Esophagus (tissue), 2 donors: ENCODE measurements around the gene ADAMTSL2. TPM values are rescaled to one million over a fixed set of nuclear protein-coding genes. Genes with fewer than 3 reads are reported as not detected.

ENCODE experiments used
- H3K27ac ChIP-seq, 2 donors: one replicate each; pipeline ENCODE4 v1.5.1; 2013; ENCODE audit warnings: low read depth in 2 of 2, mild to moderate bottlenecking in 2 of 2, inconsistent platforms in 1 of 2, low read length in 1 of 2, moderate library complexity in 1 of 2
- H3K27me3 ChIP-seq, 2 donors: one replicate each; pipeline ENCODE4 v1.6.1; 2013; ENCODE audit warnings: low read length in 2 of 2, control low read depth in 1 of 2, mild to moderate bottlenecking in 1 of 2; ENCODE audit not compliant: insufficient read depth in 2 of 2, control insufficient read depth in 1 of 2
- H3K36me3 ChIP-seq, 2 donors: one replicate each; pipeline ENCODE4 v1.6.1; 2013; ENCODE audit warnings: low read length in 1 of 2; ENCODE audit not compliant: control insufficient read depth in 2 of 2, insufficient read depth in 2 of 2
- H3K4me1 ChIP-seq, 2 donors: one replicate each; pipeline ENCODE4 v1.6.1; 2013; ENCODE audit warnings: low read length in 1 of 2; ENCODE audit not compliant: control insufficient read depth in 2 of 2, insufficient read depth in 2 of 2
- H3K4me3 ChIP-seq, 2 donors: one replicate each; pipeline ENCODE4 v1.5.1; 2013; ENCODE audit warnings: low read length in 2 of 2, mild to moderate bottlenecking in 2 of 2, low read depth in 1 of 2, moderate library complexity in 1 of 2
- H3K9me3 ChIP-seq, 2 donors: one replicate each; pipeline ENCODE4 v1.6.1; 2013; ENCODE audit warnings: mild to moderate bottlenecking in 2 of 2, low read depth in 1 of 2, low read length in 1 of 2, moderate library complexity in 1 of 2; ENCODE audit not compliant: control insufficient read depth in 2 of 2, insufficient read depth in 1 of 2
- WGBS, 2 donors: extraction: QIAGEN DNeasy Blood & Tissue Kit; methylation state at CpG; one replicate each; pipeline ENCODE4 v1.1.7; 2013; 5-methylcytosine and 5-hydroxymethylcytosine counted together
- polyA plus RNA-seq, 2 donors: library from polyadenylated mRNA; stranded (reverse); fragments of 200-250 nt; gene quantifications; one replicate each; pipeline ENCODE4 v1.2.3, GENCODE V29; 2013
- donor health status: healthy with polysubstance abuse.
- donor health status: Bipolar disorder and iron deficiency.

ADAMTSL2 gene
- polyA plus RNA-seq, 2 donors, result 0.60 to 1.0 TPM

- no peak overlapping the region for H3K27ac ChIP-seq
- WGBS, 2 donors, result 42 to 50% methylated on average over 33 of the region's 33 CpGs
- no peaks in the 10 kb centered on the region for H3K36me3 ChIP-seq
- H3K9me3 ChIP-seq, result no peaks in the 10 kb centered on the region
- H3K27me3 ChIP-seq, result no peaks in the 10 kb centered on the region
- peaks cover 0 to 4% of the 10 kb centered on the region in 2 donors for H3K4me1 ChIP-seq
- H3K4me3 ChIP-seq, result no peak overlapping the region
Observed at GRCh38 chr9:133492061-133493021, 42.2 kb upstream of the ADAMTSL2 start.

GRCh38 chr9:133493428-133493827, 41.1 kb upstream of the ADAMTSL2 start:
- Histone ChIP-seq H3K4me3 (no peak overlapping the region), H3K4me1 (peaks cover 0 to 10% of the 10 kb centered on the region in 2 donors), H3K36me3 (no peaks in the 10 kb centered on the region), H3K9me3 (no peaks in the 10 kb centered on the region), H3K27ac (no peak overlapping the region), H3K27me3 (no peaks in the 10 kb centered on the region)
- 86 to 89% methylated on average over 11 of the region's 11 CpGs for WGBS, 2 donors

- peaks cover 0 to 14% of the 10 kb centered on the region in 2 donors for H3K4me1 ChIP-seq
Observed at GRCh38 chr9:133493845-133494540, 40.5 kb upstream of the ADAMTSL2 start.

GRCh38 chr9:133494636-133495326, 39.7 kb upstream of the ADAMTSL2 start:
- Histone ChIP-seq H3K9me3 (no peaks in the 10 kb centered on the region), H3K4me3 (no peak overlapping the region), H3K27me3 (no peaks in the 10 kb centered on the region), H3K4me1 (peaks cover 0 to 14% of the 10 kb centered on the region in 2 donors), H3K36me3 (no peaks in the 10 kb centered on the region), H3K27ac (no peak overlapping the region)
- 82% methylated on average over 24 of the region's 24 CpGs for WGBS, 2 donors

More at GRCh38 chr9:133493845-133494540, 40.5 kb upstream of the ADAMTSL2 start:
- no peaks in the 10 kb centered on the region for H3K27me3 ChIP-seq
- no peak overlapping the region for H3K27ac ChIP-seq
- H3K36me3 ChIP-seq, result no peaks in the 10 kb centered on the region
- H3K4me3 ChIP-seq, result no peak overlapping the region
- H3K9me3 ChIP-seq, result no peaks in the 10 kb centered on the region
- 83 to 91% methylated on average over 23 of the region's 23 CpGs for WGBS, 2 donors

- no peak overlapping the region for H3K4me3 ChIP-seq
- no peaks in the 10 kb centered on the region for H3K27me3 ChIP-seq
- H3K27ac ChIP-seq, result no peak overlapping the region
- no peaks in the 10 kb centered on the region for H3K9me3 ChIP-seq
- H3K36me3 ChIP-seq, result no peaks in the 10 kb centered on the region
- peaks cover 0 to 14% of the 10 kb centered on the region in 2 donors for H3K4me1 ChIP-seq
- 93% methylated on average over 24 of the region's 24 CpGs for WGBS, 2 donors
Observed at GRCh38 chr9:133495327-133496293, 38.9 kb upstream of the ADAMTSL2 start.

- Histone ChIP-seq H3K9me3 (no peaks in the 10 kb centered on the region), H3K4me3 (no peak overlapping the region), H3K27me3 (no peaks in the 10 kb centered on the region), H3K27ac (no peak overlapping the region), H3K36me3 (no peaks in the 10 kb centered on the region), H3K4me1 (peaks cover 0 to 14% of the 10 kb centered on the region in 2 donors)
- 72 to 75% methylated on average over 35 of the region's 35 CpGs for WGBS, 2 donors
Observed at GRCh38 chr9:133496861-133497842, 37.4 kb upstream of the ADAMTSL2 start.

- no peak overlapping the region for H3K4me3 ChIP-seq
- peak overlapping the region in 1 of 2 donors; percentile 48 for H3K27ac ChIP-seq
- no peaks in the 10 kb centered on the region for H3K9me3 ChIP-seq
- H3K27me3 ChIP-seq, result no peaks in the 10 kb centered on the region
- WGBS, 2 donors, result 59 to 63% methylated on average over 19 of the region's 19 CpGs
- no peaks in the 10 kb centered on the region for H3K36me3 ChIP-seq
- peaks cover 0 to 12% of the 10 kb centered on the region in 2 donors for H3K4me1 ChIP-seq
Observed at GRCh38 chr9:133499132-133499891, 35.2 kb upstream of the ADAMTSL2 start.
